T-cell (primary cell): Measurements from ENCODE around the gene TTLL7. TPM values are rescaled to one million over a fixed set of nuclear protein-coding genes. Genes with fewer than 3 reads are reported as not detected.

Experiments
- ATAC-seq, 4 experiments: fragments of 200-7000 bp in 3 of 4; fragments of 150-1000 bp in 1 of 4; cut with Tn5 transposase; replicated peaks in 1 of 4; 1 replicate in 3 of 4; 2 replicates in 1 of 4; pipeline ENCODE4 v1.10.0; 2021; ENCODE audit warnings: moderate library complexity in 3 of 4, mild to moderate bottlenecking in 2 of 4, moderate number of reproducible peaks in 1 of 4
- CTCF ChIA-PET, 2 donors: fragments of 300-600 bp; sonication (Branson Sonifier 250); formaldehyde crosslinking; loops; one replicate each; lab custom pipeline; 2022; ENCODE audit warnings: antibody characterized with exemption in 2 of 2; lab: Charles Lee
- POLR2A ChIA-PET, 2 donors: fragments of 300-600 bp; sonication (Branson Sonifier 250); formaldehyde crosslinking; loops; one replicate each; lab custom pipeline; 2022; ENCODE audit warnings: antibody characterized with exemption in 2 of 2; lab: Charles Lee
- DNase-seq, 35 experiments: peaks; one replicate each; pipeline versions ENCODE4 v3.0.0 to v3.0.0-alpha.2; 2013 to 2023
- H3K27ac ChIP-seq: one replicate; pipeline ENCODE4 v1.5.1; 2013; ENCODE audit warnings: low read length
- H3K27me3 ChIP-seq, 2 experiments: replicated peaks in 1 of 2; 1 replicate in 1 of 2; 2 replicates in 1 of 2; pipeline versions ENCODE4 v1.6.1 to v1.7.0; 2013; ENCODE audit warnings: low read length in 1 of 2, mixed read lengths in 1 of 2; ENCODE audit not compliant: control insufficient read depth in 2 of 2, insufficient read depth in 2 of 2; ENCODE audit errors: extremely low read depth in 1 of 2
- H3K36me3 ChIP-seq, 2 donors: 1 replicate in 1 of 2; 2 replicates in 1 of 2; pipeline versions ENCODE4 v1.6.1 to v1.7.0; 2013; ENCODE audit warnings: low read length in 1 of 2; ENCODE audit not compliant: control insufficient read depth in 2 of 2, insufficient read depth in 1 of 2; ENCODE audit errors: extremely low read depth in 1 of 2
- H3K4me1 ChIP-seq, 2 experiments: 1 replicate in 1 of 2; 2 replicates in 1 of 2; pipeline versions ENCODE4 v1.6.1 to v1.7.0; 2013; ENCODE audit warnings: low read length in 2 of 2, mixed read lengths in 1 of 2; ENCODE audit not compliant: insufficient read depth in 2 of 2, control insufficient read depth in 1 of 2; ENCODE audit errors: extremely low read depth in 1 of 2
- H3K4me3 ChIP-seq, 2 donors: 1 replicate in 1 of 2; 2 replicates in 1 of 2; pipeline versions ENCODE4 v1.5.1 to v1.7.0; 2013; ENCODE audit warnings: mild to moderate bottlenecking in 2 of 2, low read length in 1 of 2, moderate library complexity in 1 of 2; ENCODE audit not compliant: control insufficient read depth in 1 of 2; ENCODE audit errors: extremely low read depth in 1 of 2
- H3K9me3 ChIP-seq: 2 replicates; pipeline ENCODE4 v1.7.0; 2013
- H3K27ac Mint-ChIP-seq, 2 donors: one replicate each; pipeline ENCODE4 v1.8.0; 2020 to 2021; ENCODE audit warnings: mild to moderate bottlenecking in 2 of 2, mixed read lengths in 2 of 2
- H3K27me3 Mint-ChIP-seq, 2 donors: one replicate each; pipeline ENCODE4 v1.8.0; 2021 to 2022; ENCODE audit warnings: mixed read lengths in 2 of 2
- H3K36me3 Mint-ChIP-seq: one replicate; pipeline ENCODE4 v1.8.0; 2021; ENCODE audit warnings: mixed read lengths
- H3K4me1 Mint-ChIP-seq, 3 donors: one replicate each; pipeline ENCODE4 v1.8.0; 2020 to 2022; ENCODE audit warnings: mixed read lengths in 3 of 3, mild to moderate bottlenecking in 1 of 3
- H3K4me3 Mint-ChIP-seq, 3 donors: one replicate each; pipeline ENCODE4 v1.8.0; 2020 to 2022; ENCODE audit warnings: mild to moderate bottlenecking in 3 of 3, mixed read lengths in 3 of 3, moderate library complexity in 3 of 3
- H3K9me3 Mint-ChIP-seq, 3 donors: one replicate each; pipeline ENCODE4 v1.8.0; 2020 to 2022; ENCODE audit warnings: mixed read lengths in 3 of 3
- WGBS: methylation state at CpG from one replicate; pipeline ENCODE4 v1.1.5; 2013; ENCODE audit warnings: missing lambda C conversion rate; ENCODE audit not compliant: insufficient coverage; 5-methylcytosine and 5-hydroxymethylcytosine counted together
- total RNA-seq, 35 experiments: library from RNA in 6 of 35; stranded (reverse) in 6 of 35; fragments of 120-200 nt in 1 of 35; gene quantifications; one replicate each; pipeline versions ENCODE4 v1.2.1 to v1.2.4 and lab custom pipeline; 2013 to 2026

Gene TTLL7
- total RNA-seq, 5 donors from 2014 or later (not counting 1 experiment from before 2014, with no cell fraction given) = 0.19 to 0.77 (median 0.44) TPM; not detected in 1

GRCh38 chr1:83828456-83828855, 170.5 kb downstream of the TTLL7 start:
- no peaks in the 10 kb centered on the region for H3K36me3 ChIP-seq
- ATAC-seq (no peak), DNase-seq (no peak)
- WGBS = no CpG with 5 or more reads among the region's 1 CpG
- POLR2A ChIA-PET = no interaction called here
- Mint-ChIP-seq H3K4me1 (no peaks in the 10 kb centered on the region), H3K9me3 (peaks cover 0 to 5% (median 5%) of the 10 kb centered on the region in 3 donors), H3K27me3 (no peaks in the 10 kb centered on the region), H3K36me3 (no peaks in the 10 kb centered on the region), H3K4me3 (no peak overlapping the region), H3K27ac (no peak overlapping the region)
- H3K9me3 ChIP-seq = no peaks in the 10 kb centered on the region
- CTCF ChIA-PET = no interaction called here
- H3K4me3 ChIP-seq = no peak overlapping the region
- no peaks in the 10 kb centered on the region for H3K27me3 ChIP-seq
- no peaks in the 10 kb centered on the region for H3K4me1 ChIP-seq
- H3K27ac ChIP-seq = no peak overlapping the region

- POLR2A ChIA-PET = no interaction called here
- no peaks in the 10 kb centered on the region for H3K27me3 ChIP-seq
- no peak overlapping the region for H3K27ac ChIP-seq
- H3K9me3 Mint-ChIP-seq = peaks cover 0 to 5% (median 5%) of the 10 kb centered on the region in 3 donors
- H3K4me3 Mint-ChIP-seq = no peak overlapping the region
- no peak overlapping the region for H3K4me3 ChIP-seq
- no peak for DNase-seq
- CTCF ChIA-PET = no interaction called here
- no peaks in the 10 kb centered on the region for H3K4me1 ChIP-seq
- ATAC-seq = no peak
- H3K36me3 Mint-ChIP-seq = peaks cover under 1% of the 10 kb centered on the region
- H3K27ac Mint-ChIP-seq = no peak overlapping the region
- no peaks in the 10 kb centered on the region for H3K27me3 Mint-ChIP-seq
- no peaks in the 10 kb centered on the region for H3K36me3 ChIP-seq
- H3K4me1 Mint-ChIP-seq = no peaks in the 10 kb centered on the region
- H3K9me3 ChIP-seq = no peaks in the 10 kb centered on the region
- no CpG with 5 or more reads among the region's 2 CpGs for WGBS
These were observed 171.2 kb downstream of the TTLL7 start for GRCh38 chr1:83827741-83828140.

- Histone ChIP-seq H3K9me3 (no peaks in the 10 kb centered on the region), H3K27ac (no peak overlapping the region), H3K4me3 (no peak overlapping the region), H3K36me3 (no peaks in the 10 kb centered on the region), H3K4me1 (no peaks in the 10 kb centered on the region), H3K27me3 (no peaks in the 10 kb centered on the region)
- no peak for DNase-seq
- Mint-ChIP-seq H3K4me1 (no peaks in the 10 kb centered on the region), H3K27ac (no peak overlapping the region), H3K9me3 (peaks cover 4 to 5% (median 5%) of the 10 kb centered on the region in 3 donors), H3K36me3 (peaks cover 8% of the 10 kb centered on the region), H3K27me3 (no peaks in the 10 kb centered on the region), H3K4me3 (no peak overlapping the region)
- ChIA-PET CTCF (no interaction called here), POLR2A (no interaction called here)
- ATAC-seq = no peak
- 90% methylated on average over 3 of the region's 3 CpGs for whole genome bisulfite sequencing
These were observed 176.7 kb downstream of the TTLL7 start for GRCh38 chr1:83822208-83822607.

- H3K27ac Mint-ChIP-seq = no peak overlapping the region
- DNase-seq = no peak
- Histone ChIP-seq H3K36me3 (no peaks in the 10 kb centered on the region), H3K4me1 (no peaks in the 10 kb centered on the region), H3K9me3 (no peaks in the 10 kb centered on the region), H3K27me3 (no peaks in the 10 kb centered on the region), H3K4me3 (no peak overlapping the region), H3K27ac (no peak overlapping the region)
- no CpG with 5 or more reads among the region's 1 CpG for WGBS
- H3K27me3 Mint-ChIP-seq = no peaks in the 10 kb centered on the region
- CTCF ChIA-PET = no interaction called here
- H3K4me1 Mint-ChIP-seq = no peaks in the 10 kb centered on the region
- no peak overlapping the region for H3K4me3 Mint-ChIP-seq
- peaks cover 9% of the 10 kb centered on the region for H3K36me3 Mint-ChIP-seq
- H3K9me3 Mint-ChIP-seq = peaks cover 4 to 5% (median 5%) of the 10 kb centered on the region in 3 donors
- POLR2A ChIA-PET = no interaction called here
- ATAC-seq = no peak
These were observed 179.5 kb downstream of the TTLL7 start for GRCh38 chr1:83819436-83819835.

- Histone ChIP-seq H3K27me3 (no peaks in the 10 kb centered on the region), H3K27ac (no peak overlapping the region), H3K4me3 (no peak overlapping the region), H3K4me1 (no peaks in the 10 kb centered on the region), H3K9me3 (no peaks in the 10 kb centered on the region), H3K36me3 (no peaks in the 10 kb centered on the region)
- Mint-ChIP-seq H3K9me3 (peaks cover 4% of the 10 kb centered on the region in 3 donors), H3K36me3 (peaks cover 9% of the 10 kb centered on the region), H3K4me1 (no peaks in the 10 kb centered on the region), H3K27ac (no peak overlapping the region), H3K27me3 (no peaks in the 10 kb centered on the region), H3K4me3 (no peak overlapping the region)
- ChIA-PET CTCF (no interaction called here), POLR2A (no interaction called here)
- WGBS = 70% methylated on average over 2 of the region's 2 CpGs
- DNase-seq (peak in 2 of 35 experiments; percentile 0 to 2), ATAC-seq (no peak)
These were observed 180.0 kb downstream of the TTLL7 start for GRCh38 chr1:83818916-83819315.

- Mint-ChIP-seq H3K27ac (no peak overlapping the region), H3K9me3 (peaks cover 0 to under 1% (median 0%) of the 10 kb centered on the region in 3 donors), H3K36me3 (peaks cover 6% of the 10 kb centered on the region), H3K4me1 (no peaks in the 10 kb centered on the region), H3K4me3 (no peak overlapping the region), H3K27me3 (no peaks in the 10 kb centered on the region)
- ChIA-PET CTCF (no interaction called here), POLR2A (no interaction called here)
- Histone ChIP-seq H3K4me1 (no peaks in the 10 kb centered on the region), H3K9me3 (no peaks in the 10 kb centered on the region), H3K4me3 (no peak overlapping the region), H3K36me3 (no peaks in the 10 kb centered on the region), H3K27me3 (no peaks in the 10 kb centered on the region), H3K27ac (no peak overlapping the region)
- DNase-seq (no peak), ATAC-seq (no peak)
- WGBS = no CpG with 5 or more reads among the region's 4 CpGs
These were observed 182.1 kb downstream of the TTLL7 start for GRCh38 chr1:83816836-83817235.

GRCh38 chr1:83815330-83815729, 183.6 kb downstream of the TTLL7 start:
- CTCF ChIA-PET = no interaction called here
- no CpG with 5 or more reads among the region's 1 CpG for WGBS

More at GRCh38 chr1:83815330-83815729, 183.6 kb downstream of the TTLL7 start:
- no peaks in the 10 kb centered on the region for H3K36me3 ChIP-seq
- Mint-ChIP-seq H3K27ac (no peak overlapping the region), H3K9me3 (no peaks in the 10 kb centered on the region), H3K4me3 (no peak overlapping the region), H3K27me3 (no peaks in the 10 kb centered on the region), H3K36me3 (peaks cover 6% of the 10 kb centered on the region), H3K4me1 (no peaks in the 10 kb centered on the region)
- POLR2A ChIA-PET = interaction anchor here in 1 of 2 donors (0.5 kb wide), 1 partner anchor 389 kb away, joined by 3 read pairs; no protein-coding TSS in a partner anchor
- no peak overlapping the region for H3K4me3 ChIP-seq
- no peaks in the 10 kb centered on the region for H3K4me1 ChIP-seq
- H3K27ac ChIP-seq = no peak overlapping the region
- ATAC-seq = no peak
- no peak for DNase-seq
- H3K27me3 ChIP-seq = no peaks in the 10 kb centered on the region
- H3K9me3 ChIP-seq = no peaks in the 10 kb centered on the region
